GM21526 (cell line): ENCODE data around the gene SEC61A1.

Experiments
- ATAC-seq: cut with Tn5 transposase; IDR thresholded peaks from one replicate; pipeline ENCODE4 v1.9.1; 2021; ENCODE audit warnings: moderate library complexity; ENCODE audit not compliant: unreplicated experiment, low FRiP score

The SEC61A1 gene

DNA sequence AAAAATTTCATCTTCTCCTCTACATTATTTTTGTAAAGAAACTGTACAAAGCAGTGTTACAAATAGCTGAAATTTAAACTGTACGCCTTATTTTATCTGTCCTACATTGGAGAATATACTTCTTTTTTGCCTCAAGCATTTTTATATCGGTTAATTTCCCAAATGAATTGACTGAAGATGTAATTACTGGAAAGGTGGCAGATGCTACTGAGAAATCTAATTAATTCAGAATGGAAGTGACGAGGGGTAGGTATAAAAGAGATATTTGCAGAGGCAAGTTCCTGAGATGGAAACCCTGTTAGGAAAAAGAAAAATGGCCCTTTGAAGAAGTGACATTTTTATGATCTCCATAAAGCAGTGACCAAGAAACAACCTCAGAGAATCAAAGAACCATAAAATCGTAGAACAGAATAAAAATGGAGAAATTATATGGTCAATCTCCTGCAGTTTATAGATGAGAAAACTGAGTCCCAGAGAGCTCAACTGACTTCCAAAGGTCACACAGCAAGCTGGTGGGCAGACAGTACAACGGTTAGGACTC, 51.0 kb downstream of the SEC61A1 start:
- ATAC-seq: no peak

DNA sequence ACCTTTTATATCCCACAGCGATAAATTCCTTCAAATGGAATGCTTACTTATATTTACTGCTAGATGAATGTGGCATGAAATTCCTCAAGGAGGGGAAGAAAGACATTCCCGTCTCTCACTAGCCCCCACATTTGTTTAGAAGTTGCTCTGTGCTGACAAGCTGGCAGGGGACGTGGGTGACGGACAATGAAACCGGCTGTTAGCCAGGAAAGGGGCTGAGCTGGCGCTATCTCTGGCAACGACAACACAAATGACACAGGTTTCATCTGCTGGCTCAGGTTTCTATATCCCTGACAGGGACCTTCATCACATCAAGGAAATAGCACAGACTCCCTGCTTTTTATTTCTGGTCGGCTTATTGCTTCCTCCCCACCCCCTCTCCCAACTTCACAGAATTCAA, 55.6 kb downstream of the SEC61A1 start:
- no peak for ATAC-seq

DNA sequence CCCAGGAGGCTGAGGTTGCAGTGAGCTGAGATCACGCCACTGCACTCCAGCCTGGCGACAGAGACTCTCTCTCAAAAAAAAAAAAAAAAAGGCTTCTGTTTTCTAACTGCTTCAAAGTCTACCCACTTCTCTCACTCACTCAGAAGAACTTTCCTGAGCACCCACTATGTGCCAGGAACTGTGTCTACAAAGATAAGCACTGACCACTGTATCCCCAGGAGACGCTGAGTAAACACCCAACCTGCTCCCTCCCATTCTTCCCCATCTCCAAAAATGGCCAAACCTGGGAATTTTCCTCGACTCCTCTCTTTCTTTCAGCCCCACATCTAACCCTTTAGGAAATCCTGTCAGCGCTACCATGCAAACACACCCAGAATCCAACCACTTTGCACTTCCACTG, 58.9 kb downstream of the SEC61A1 start:
- no peak for ATAC-seq

DNA sequence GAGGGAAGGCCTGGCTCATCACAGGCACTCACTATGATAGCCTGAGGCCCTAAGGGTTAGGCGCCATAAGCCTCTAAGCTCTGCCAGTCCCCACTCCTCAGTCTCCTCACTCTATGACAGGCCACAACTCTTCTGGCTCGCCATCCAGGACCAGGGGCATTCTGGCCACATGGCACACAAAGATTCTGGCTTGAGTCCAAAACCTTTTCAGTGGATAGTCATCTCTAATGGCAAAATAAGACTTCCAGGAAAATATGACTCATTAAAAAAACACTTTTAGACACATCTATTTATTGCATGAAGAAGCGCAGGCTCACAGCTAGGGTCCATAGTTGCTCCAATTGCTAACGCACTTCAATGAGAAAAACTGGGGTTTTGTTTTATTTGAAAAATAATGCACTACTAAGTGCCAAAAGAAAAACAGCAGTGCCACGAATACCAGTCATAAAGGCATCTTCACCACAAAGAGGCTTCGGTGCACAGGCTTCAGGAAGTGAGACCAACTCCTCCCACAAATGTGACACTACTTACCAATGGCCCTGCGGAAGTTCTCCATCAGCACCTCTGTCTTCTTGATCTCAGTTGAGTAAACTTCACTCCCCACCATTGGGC, 60.2 kb downstream of the SEC61A1 start:
- no peak for ATAC-seq

DNA sequence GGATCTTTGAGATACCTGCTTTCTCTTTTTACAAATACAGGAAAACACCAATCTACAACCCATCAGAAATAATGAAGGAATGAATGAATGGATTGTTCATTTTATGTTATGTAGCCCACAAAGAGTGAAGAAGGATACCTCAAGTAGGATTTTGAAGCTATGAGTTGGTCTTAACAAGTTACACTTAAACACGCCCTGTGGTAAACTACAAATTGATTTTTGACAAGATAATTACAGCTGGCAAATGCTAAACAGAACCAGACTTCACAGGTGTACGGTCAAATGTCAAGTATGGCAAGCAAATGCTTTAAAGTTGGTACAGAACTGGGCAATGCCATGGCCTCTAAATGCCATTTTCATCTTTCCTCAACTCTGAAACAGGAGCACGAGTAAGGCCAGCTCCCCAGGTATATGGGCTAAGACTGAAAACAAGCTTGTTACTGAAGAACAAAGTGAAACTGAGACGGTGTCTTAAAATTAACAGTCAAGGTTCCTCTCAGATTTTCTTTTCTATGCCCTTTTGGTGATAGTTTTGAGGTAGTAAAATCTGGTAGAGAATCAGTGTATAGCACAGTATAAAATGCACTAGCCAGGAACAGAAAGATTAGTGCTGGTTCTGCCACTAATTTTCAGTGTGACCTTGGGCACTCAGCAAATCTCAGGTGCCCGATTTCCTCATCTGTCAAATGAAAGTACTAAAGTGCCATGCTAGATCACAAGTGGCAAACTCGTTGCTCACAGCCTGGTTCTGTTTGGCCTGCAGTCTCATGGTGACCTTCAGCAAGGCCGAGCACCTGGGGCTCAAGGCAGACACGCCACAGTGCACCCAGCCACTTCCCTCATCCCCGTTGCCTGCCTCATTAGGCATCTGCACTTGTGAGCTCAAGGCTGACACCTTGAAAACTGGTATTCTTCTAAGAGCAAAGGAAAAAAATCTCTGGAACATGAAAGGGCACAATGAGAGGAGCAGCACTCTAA, 61.9 kb downstream of the SEC61A1 start:
- no peak for ATAC-seq
